ENCODE measurements around the gene ZNF592. TPM values are rescaled to one million over a fixed set of nuclear protein-coding genes. Genes with fewer than 3 reads are reported as not detected.
A peak's percentile ranks its signal among the peaks of the same experiment; 100 is the strongest.

ZNF592 gene
- total and polyA plus RNA-seq, 9 of the 15 experiments (the other 6 are each of a cell fraction or from before 2014, with no cell fraction given) = 0.88 to 23.8 (median 7.4) TPM

GRCh38 chr15:84826369-84826823 is 78.0 kb downstream of the ZNF592 start:
- ATAC-seq (peak; percentile 91), DNase-seq (ENCODE audit: extremely low read depth in 1 of 4, low spot score in 3 of 4) (peak; percentile 66 to 75 (median 71)), FAIRE-seq (peak; percentile 84)
- 4% methylated on average over 6 of the region's 6 CpGs for WGBS (ENCODE audit: insufficient coverage, low coverage, missing lambda C conversion rate)
- H3K4me3 ChIP-seq = no peak overlapping the region
- peaks cover 11 to 26% of the 10 kb centered on the region in 2 experiments; a peak in 3 of 5 replicates for H3K4me1 ChIP-seq (replicated peaks in 1 of 2; ENCODE audit: control insufficient read depth in 2 of 2, insufficient read depth in 2 of 2, low read length in 2 of 2)
- peak overlapping the region; percentile 89 for H2AFZ ChIP-seq (ENCODE audit: low read depth, low read length)
- no peaks in the 10 kb centered on the region for H3K27me3 ChIP-seq (ENCODE audit: control insufficient read depth in 2 of 2, insufficient read depth in 2 of 2, low read length in 2 of 2)
- no peaks in the 10 kb centered on the region for H3K79me2 ChIP-seq (ENCODE audit: control insufficient read depth, insufficient read depth, low read length)
- BruUV-seq (replicated peaks) = no TSS peak
- H3K9me3 ChIP-seq (replicated peaks; ENCODE audit: control insufficient read depth, insufficient read depth, low read depth, low read length) = no peaks in the 10 kb centered on the region
- CTCF ChIA-PET (ENCODE audit: low intra/inter-chr PET ratio) = interaction anchor here (0.6 to 1.3 kb wide), 4 partner anchors 44 to 217 kb away, joined by 3 to 4 read pairs (median 3); no protein-coding TSS in a partner anchor
- no peaks in the 10 kb centered on the region for H4K20me1 ChIP-seq (replicated peaks; ENCODE audit: control insufficient read depth, insufficient read depth, low read length)
- H3K36me3 ChIP-seq (ENCODE audit: control insufficient read depth, insufficient read depth, low read length) = no peaks in the 10 kb centered on the region
- H3K4me2 ChIP-seq (ENCODE audit: insufficient read depth, low read length) = no peak overlapping the region; the same call in 1 of the 2 replicates
- intact Hi-C loops (cut with micrococcal nuclease) (loop anchor here (1.0 to 10.0 kb wide), 5 partner anchors 44 to 218 kb away; no protein-coding TSS in a partner anchor), in situ Hi-C loops (cut with MboI) (no loop called here)
- H3K27ac ChIP-seq (ENCODE audit: extremely low read depth, low read depth, low read length) = no peak overlapping the region
- no peak overlapping the region for H3K9ac ChIP-seq (ENCODE audit: insufficient read depth in 1 of 2, low read depth in 2 of 2, low read length in 2 of 2)
- POLR2A ChIA-PET = no interaction called here
- H3K9me1 ChIP-seq (ENCODE audit: control insufficient read depth, insufficient read depth, low read length) = no peaks in the 10 kb centered on the region
- TF ChIP-seq ZNF24 (IDR thresholded peaks at IDR 0.05) (no peak), L3MBTL2 (IDR thresholded peaks at IDR 0.05) (peak; percentile 34; the same call in 1 of the 2 replicates), RAD21 (CRISPR knock-in tag; conservative IDR thresholded peaks at IDR 0.05 in 1 of 2, IDR thresholded peaks at IDR 0.05 in 1 of 2) (peak; percentile 74 to 94), SMC3 (conservative IDR thresholded peaks at IDR 0.05; ENCODE audit: insufficient read depth, low read depth, low read length) (peak; percentile 78), PHF21A (IDR thresholded peaks at IDR 0.05; ENCODE audit: borderline replicate concordance, low read depth) (no peak), ARID2 (IDR thresholded peaks at IDR 0.05) (peak; percentile 75; the same call in 1 of the 2 replicates), ESRRA (IDR thresholded peaks at IDR 0.05; ENCODE audit: borderline replicate concordance, low read depth) (0 out of 2 replicates have a peak, but pooled peaks have one; percentile 22), JUND (IDR thresholded peaks at IDR 0.05; ENCODE audit: borderline replicate concordance, low read depth, low read length) (0 out of 2 replicates have a peak, but pooled peaks have one; percentile 23), JUND (tag; IDR thresholded peaks at IDR 0.05; ENCODE audit: borderline replicate concordance, low read depth, low read length) (0 out of 3 replicates have a peak, but pooled peaks have one; percentile 17), CTCF (IDR thresholded peaks at IDR 0.05 in 2 of 3, conservative IDR thresholded peaks at IDR 0.05 in 1 of 3; ENCODE audit: insufficient read depth in 2 of 3, low read depth in 1 of 3, low read length in 3 of 3) (peak; percentile 88 to 89 (median 88)), ASH1L (IDR thresholded peaks at IDR 0.05; ENCODE audit: borderline replicate concordance, low read depth, partially characterized antibody) (no peak), BRD9 (IDR thresholded peaks at IDR 0.05; ENCODE audit: low read depth, partially characterized antibody) (peak; percentile 18), ILF3 (IDR thresholded peaks at IDR 0.05; ENCODE audit: borderline replicate concordance) (no peak), ARNT (IDR thresholded peaks at IDR 0.05) (no peak), STAG1 (CRISPR knock-in tag; IDR thresholded peaks at IDR 0.05; ENCODE audit: borderline replicate concordance) (peak; percentile 68; the same call in 1 of the 2 replicates), ATF7 (IDR thresholded peaks at IDR 0.05) (0 out of 2 replicates have a peak, but pooled peaks have one; percentile 25), LCOR (CRISPR knock-in tag; IDR thresholded peaks at IDR 0.05) (no peak), ZNF57 (CRISPR knock-in tag; IDR thresholded peaks at IDR 0.05) (no peak), RB1 (IDR thresholded peaks at IDR 0.05; ENCODE audit: low read depth) (0 out of 2 replicates have a peak, but pooled peaks have one; percentile 10), DEAF1 (CRISPR knock-in tag; IDR thresholded peaks at IDR 0.05) (peak; percentile 28; the same call in 1 of the 2 replicates), CC2D1A (IDR thresholded peaks at IDR 0.05) (peak; percentile 65)

Measured in K562 (cell line).